ENCODE data around the gene IL2RA. TPM values are rescaled to one million over a fixed set of nuclear protein-coding genes. Genes with fewer than 3 reads are reported as not detected.
"Not testable (repeated sequence)": the region's sequence is repeated elsewhere in the genome, so short reads cannot be mapped to it uniquely, and the experiment has no call there.

Gene IL2RA
- total RNA-seq, 2 experiments from 2014 or later: 184 to 201 TPM

GRCh38 chr10:6049031-6049400 lies 13.2 kb downstream of the IL2RA start:
- no peak for DNase-seq
- POLR2A ChIA-PET: interaction anchor here (1.0 to 7.0 kb wide), 5 partner anchors 12 to 73 kb away, joined by 3 to 73 read pairs (median 7); no protein-coding TSS in a partner anchor
- Mint-ChIP-seq H3K27me3 (no peaks in the 10 kb centered on the region), H3K4me3 (peak overlapping the region; percentile 13), H3K36me3 (peaks cover 59% of the 10 kb centered on the region), H3K9me3 (no peaks in the 10 kb centered on the region), H3K4me1 (peaks cover 81% of the 10 kb centered on the region), H3K27ac (no peak overlapping the region)
- ATAC-seq (ENCODE audit: low read depth): no peak

DNA sequence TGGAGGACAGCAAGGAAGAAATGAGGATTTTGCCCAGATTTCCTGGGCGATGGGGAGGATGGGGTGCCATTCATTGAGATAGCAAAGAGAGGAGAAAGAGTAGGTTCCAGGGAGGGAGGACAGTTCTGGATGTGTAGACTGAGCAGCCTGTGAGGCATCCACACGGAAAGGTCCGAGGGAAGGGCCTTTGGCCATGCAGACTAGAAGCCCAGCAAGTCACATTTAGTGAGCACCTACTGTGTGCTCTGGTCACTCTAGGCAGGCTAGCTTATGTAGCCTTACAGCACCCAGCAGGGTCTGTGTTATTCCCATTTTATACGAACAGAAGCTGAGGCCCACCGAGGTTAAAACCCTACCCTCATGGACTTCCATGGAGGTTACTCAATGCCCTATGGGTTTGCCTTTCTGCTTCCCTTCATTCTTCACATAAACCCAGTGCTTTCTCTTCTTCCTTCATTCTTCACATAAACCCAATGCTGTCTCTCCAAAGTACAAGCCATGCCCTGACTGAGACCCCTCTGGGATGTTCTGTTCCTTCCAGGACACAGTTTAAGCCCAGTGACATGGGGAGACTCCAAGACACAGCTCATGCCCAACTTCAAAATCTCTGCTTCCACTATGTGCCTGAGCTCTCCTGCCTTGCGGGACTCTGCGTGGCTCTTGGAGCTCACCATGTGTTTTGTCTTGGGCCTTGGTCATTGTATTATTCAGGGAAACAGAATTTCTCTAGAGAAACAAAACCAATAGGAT lies 13.7 kb downstream of the IL2RA start:
- H3K36me3 Mint-ChIP-seq: peaks cover 56% of the 10 kb centered on the region
- DNase-seq: peak; percentile 17
- H3K27ac Mint-ChIP-seq: peak overlapping the region; percentile 49
- peak overlapping the region; percentile 13 for H3K4me3 Mint-ChIP-seq
- POLR2A ChIA-PET: interaction anchor here (1.0 to 7.0 kb wide), 5 partner anchors 12 to 72 kb away, joined by 3 to 73 read pairs (median 7); no protein-coding TSS in a partner anchor
- H3K4me1 Mint-ChIP-seq: peaks cover 82% of the 10 kb centered on the region
- no peaks in the 10 kb centered on the region for H3K27me3 Mint-ChIP-seq
- no peak for ATAC-seq (ENCODE audit: low read depth)
- H3K9me3 Mint-ChIP-seq: no peaks in the 10 kb centered on the region

- Mint-ChIP-seq H3K4me3 (peak overlapping the region; percentile 6), H3K9me3 (no peaks in the 10 kb centered on the region), H3K36me3 (peaks cover 53% of the 10 kb centered on the region), H3K27me3 (no peaks in the 10 kb centered on the region), H3K4me1 (peaks cover 81% of the 10 kb centered on the region), H3K27ac (peak overlapping the region; percentile 49)
- ATAC-seq (ENCODE audit: low read depth) (no peak), DNase-seq (peak; percentile 30)
- POLR2A ChIA-PET: interaction anchor here (0.8 to 1.4 kb wide), 3 partner anchors 10 to 33 kb away, joined by 3 to 4 read pairs (median 4); no protein-coding TSS in a partner anchor
Observed at GRCh38 chr10:6047847-6048246, 14.3 kb downstream of the IL2RA start.

DNA sequence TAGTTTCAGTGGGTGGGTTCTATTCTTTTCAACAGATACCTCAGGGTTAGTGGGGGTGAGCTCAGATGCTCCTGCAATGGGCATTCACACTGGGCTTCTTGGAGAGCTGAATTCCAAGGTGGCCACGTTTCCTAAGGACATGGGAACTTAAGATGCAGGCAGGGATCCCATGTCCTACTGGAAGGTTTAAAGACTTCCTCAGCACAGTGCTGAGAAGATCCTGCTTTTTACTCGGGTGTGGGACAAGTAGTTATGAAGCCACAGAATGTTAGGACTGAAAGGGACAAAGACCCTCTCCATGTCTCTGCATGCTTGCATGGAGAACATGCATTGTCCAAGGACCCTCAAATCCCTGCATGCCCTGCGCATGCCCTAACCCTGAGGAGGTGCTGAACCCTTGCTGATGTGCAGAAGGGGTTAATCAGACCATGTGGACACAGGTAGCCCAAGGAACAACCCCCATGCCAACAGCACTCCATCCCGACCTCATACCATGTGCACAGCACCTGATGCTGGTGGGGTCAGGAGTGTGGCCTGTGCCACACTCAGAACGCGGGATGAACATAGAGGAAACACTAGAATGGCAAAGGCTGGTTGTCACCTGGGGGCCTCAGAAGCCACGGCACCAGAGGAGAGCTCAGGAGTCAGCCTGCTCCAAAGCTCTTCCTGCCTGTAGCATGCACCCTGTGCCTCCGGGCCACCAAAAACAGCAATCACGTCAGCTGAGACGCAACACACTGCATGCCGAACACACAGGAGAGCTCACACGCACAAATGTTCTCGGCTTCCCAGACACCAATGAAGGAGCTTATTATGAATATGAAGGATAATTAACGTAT lies 15.2 kb downstream of the IL2RA start:
- DNase-seq (peak; percentile 29), ATAC-seq (ENCODE audit: low read depth) (no peak)
- Mint-ChIP-seq H3K4me3 (peak overlapping the region; percentile 79), H3K27me3 (no peaks in the 10 kb centered on the region), H3K9me3 (no peaks in the 10 kb centered on the region), H3K36me3 (peaks cover 51% of the 10 kb centered on the region), H3K4me1 (peaks cover 78% of the 10 kb centered on the region), H3K27ac (peak overlapping the region; percentile 79)
- POLR2A ChIA-PET: interaction anchor here (0.5 to 1.1 kb wide), 3 partner anchors 10 to 25 kb away, joined by 3 to 4 read pairs (median 3); no protein-coding TSS in a partner anchor

- no peaks in the 10 kb centered on the region for H3K9me3 Mint-ChIP-seq
- no peaks in the 10 kb centered on the region for H3K27me3 Mint-ChIP-seq
- peaks cover 82% of the 10 kb centered on the region for H3K4me1 Mint-ChIP-seq
- ATAC-seq (ENCODE audit: low read depth) (no peak), DNase-seq (peak; percentile 35)
- H3K27ac Mint-ChIP-seq: peak overlapping the region; percentile 79
- H3K4me3 Mint-ChIP-seq: peak overlapping the region; percentile 79
- POLR2A ChIA-PET: interaction anchor here (0.8 to 1.2 kb wide), 4 partner anchors 13 to 156 kb away, joined by 3 to 4 read pairs (median 3); partner anchors contain the start of genes ANKRD16 and FBH1
- peaks cover 56% of the 10 kb centered on the region for H3K36me3 Mint-ChIP-seq
Observed at GRCh38 chr10:6045878-6046772, 16.0 kb downstream of the IL2RA start.

DNA sequence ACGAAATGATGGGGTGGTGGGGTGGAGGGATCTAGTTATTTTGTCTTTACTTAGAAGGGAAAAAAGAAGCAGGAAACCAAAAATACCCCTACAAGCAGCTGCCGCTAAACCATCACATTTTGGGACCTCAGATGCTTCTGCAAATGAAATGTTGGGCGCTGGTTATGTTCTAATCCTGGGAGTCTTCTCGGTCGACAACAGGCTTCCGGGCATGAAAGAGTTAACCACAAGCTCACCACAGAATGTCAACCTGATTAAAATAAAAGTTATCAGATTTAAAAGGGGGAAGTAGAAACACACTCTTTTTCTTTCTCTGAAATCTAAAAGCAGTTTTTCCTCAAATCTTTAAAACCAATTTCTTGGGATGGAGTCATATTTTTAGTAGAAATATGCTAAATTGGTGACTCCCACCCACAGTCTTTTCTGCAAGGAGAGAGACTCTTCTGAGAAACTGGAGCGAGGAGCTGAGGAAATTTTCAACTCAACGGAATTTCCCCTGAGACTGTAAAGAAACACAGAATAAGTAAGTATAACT lies 16.8 kb downstream of the IL2RA start:
- ATAC-seq (ENCODE audit: low read depth): peak; percentile 32
- DNase-seq: peak; percentile 35
- no peaks in the 10 kb centered on the region for H3K9me3 Mint-ChIP-seq
- peaks cover 60% of the 10 kb centered on the region for H3K36me3 Mint-ChIP-seq
- peaks cover 79% of the 10 kb centered on the region for H3K4me1 Mint-ChIP-seq
- peak overlapping the region; percentile 79 for H3K4me3 Mint-ChIP-seq
- POLR2A ChIA-PET: interaction anchor here (0.8 to 1.2 kb wide), 4 partner anchors 12 to 155 kb away, joined by 3 to 4 read pairs (median 3); partner anchors contain the start of genes ANKRD16 and FBH1
- H3K27ac Mint-ChIP-seq: peak overlapping the region; percentile 79
- no peaks in the 10 kb centered on the region for H3K27me3 Mint-ChIP-seq

GRCh38 chr10:6044751-6045313 lies 17.3 kb downstream of the IL2RA start:
- no peaks in the 10 kb centered on the region for H3K9me3 Mint-ChIP-seq
- peak overlapping the region; percentile 79 for H3K4me3 Mint-ChIP-seq
- peaks cover 77% of the 10 kb centered on the region for H3K4me1 Mint-ChIP-seq
- ATAC-seq (ENCODE audit: low read depth) (peak; percentile 19), DNase-seq (peak; percentile 26)
- H3K27me3 Mint-ChIP-seq: no peaks in the 10 kb centered on the region
- peak overlapping the region; percentile 79 for H3K27ac Mint-ChIP-seq
- H3K36me3 Mint-ChIP-seq: peaks cover 57% of the 10 kb centered on the region
- POLR2A ChIA-PET: interaction anchor here (0.5 to 1.0 kb wide), 4 partner anchors 18 to 1442 kb away, joined by 3 to 6 read pairs (median 4); partner anchors contain the start of gene IL2RA

DNA sequence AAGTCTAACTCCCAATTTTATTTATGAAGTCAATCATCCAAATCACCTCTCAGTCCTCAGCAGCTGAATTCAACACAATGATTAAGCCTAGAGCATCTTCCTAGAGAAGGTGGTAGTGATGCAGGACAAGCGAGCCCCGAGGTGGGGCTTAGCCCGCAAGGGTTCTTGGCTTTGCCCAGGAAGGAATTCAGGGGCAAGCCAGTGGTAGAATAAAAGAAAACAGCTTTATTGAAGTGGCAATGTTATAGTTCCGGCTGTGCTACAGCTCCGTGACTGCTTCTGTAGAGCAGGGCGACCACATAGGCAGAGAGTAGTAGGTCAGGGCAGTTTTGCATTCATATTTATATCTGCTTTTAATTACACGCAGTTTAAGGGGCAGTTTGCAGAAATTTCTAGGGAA lies 18.1 kb downstream of the IL2RA start:
- Mint-ChIP-seq H3K36me3 (peaks cover 58% of the 10 kb centered on the region), H3K27me3 (no peaks in the 10 kb centered on the region), H3K4me3 (peak overlapping the region; percentile 79), H3K27ac (peak overlapping the region; percentile 79), H3K9me3 (peaks cover 2% of the 10 kb centered on the region), H3K4me1 (peaks cover 78% of the 10 kb centered on the region)
- ATAC-seq (ENCODE audit: low read depth) (peak; percentile 46), DNase-seq (peak; percentile 32)
- POLR2A ChIA-PET: interaction anchor here (0.8 to 1.2 kb wide), 6 partner anchors 13 to 68 kb away, joined by 3 to 6 read pairs (median 4); partner anchors contain the start of gene IL2RA

GRCh38 chr10:6043377-6043776 lies 18.8 kb downstream of the IL2RA start:
- H3K36me3 Mint-ChIP-seq: peaks cover 58% of the 10 kb centered on the region
- POLR2A ChIA-PET: interaction anchor here (0.8 to 1.2 kb wide), 3 partner anchors 14 to 46 kb away, joined by 3 to 4 read pairs (median 3); no protein-coding TSS in a partner anchor
- H3K4me3 Mint-ChIP-seq: peak overlapping the region; percentile 49
- not testable (repeated sequence) for H3K27me3 Mint-ChIP-seq; DNase-seq; ATAC-seq (ENCODE audit: low read depth); H3K9me3 Mint-ChIP-seq
- H3K4me1 Mint-ChIP-seq: peaks cover 80% of the 10 kb centered on the region
- H3K27ac Mint-ChIP-seq: peak overlapping the region; percentile 58

DNA sequence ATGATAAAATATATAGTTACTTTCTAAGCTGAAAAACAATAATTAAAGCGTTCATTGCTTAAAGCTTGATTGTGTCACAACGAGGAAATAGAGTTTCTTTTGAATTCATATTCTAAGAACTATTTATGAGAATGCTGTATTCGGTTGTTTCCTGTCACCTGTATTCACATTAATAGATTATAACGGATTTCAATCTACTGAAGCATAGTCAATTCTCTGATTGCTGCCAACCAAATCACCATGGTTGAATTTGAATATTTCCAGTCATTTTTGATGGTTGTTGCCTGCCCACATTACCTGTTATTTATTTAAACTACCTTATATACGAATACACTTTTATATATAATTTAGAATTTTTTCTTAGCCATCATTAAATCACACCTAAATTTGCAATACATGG lies 22.0 kb downstream of the IL2RA start:
- Mint-ChIP-seq H3K36me3 (peaks cover 64% of the 10 kb centered on the region), H3K4me1 (peaks cover 80% of the 10 kb centered on the region), H3K9me3 (peaks cover 2% of the 10 kb centered on the region), H3K4me3 (no peak overlapping the region), H3K27me3 (no peaks in the 10 kb centered on the region), H3K27ac (no peak overlapping the region)
- POLR2A ChIA-PET: no interaction called here
- ATAC-seq (ENCODE audit: low read depth): no peak
- no peak for DNase-seq

DNA sequence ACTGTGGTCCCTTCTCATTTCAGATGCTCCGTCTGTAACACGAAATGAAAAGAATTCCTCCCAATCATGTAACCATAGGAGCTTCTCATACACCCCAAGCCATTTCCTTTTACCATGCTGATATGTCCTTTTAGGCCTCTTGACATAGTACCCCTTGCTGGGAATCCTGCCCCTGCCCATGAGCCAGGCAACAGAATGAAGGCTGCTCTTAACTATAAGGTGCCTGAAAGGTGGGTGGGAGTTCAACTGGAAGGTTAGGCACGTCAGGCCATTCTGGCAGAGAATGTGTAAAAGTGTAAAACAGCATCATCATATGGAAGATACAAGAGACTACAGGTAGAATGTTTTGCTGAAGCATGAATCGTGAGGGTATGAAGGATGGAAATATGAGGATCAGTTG lies 22.5 kb downstream of the IL2RA start:
- DNase-seq: peak; percentile 9

More for the DNA sequence above, 22.5 kb downstream of the IL2RA start:
- Mint-ChIP-seq H3K9me3 (peaks cover 2% of the 10 kb centered on the region), H3K4me1 (peaks cover 80% of the 10 kb centered on the region), H3K27me3 (no peaks in the 10 kb centered on the region), H3K36me3 (peaks cover 61% of the 10 kb centered on the region), H3K27ac (peak overlapping the region; percentile 36), H3K4me3 (peak overlapping the region; percentile 29)
- POLR2A ChIA-PET: no interaction called here
- ATAC-seq (ENCODE audit: low read depth): no peak
